HL-60 (cell line): ENCODE results near the gene MBNL1.

Experiments
- DNase-seq, 2 experiments: peaks; one replicate each; pipeline ENCODE4 v3.0.0-alpha.2; 2010 to 2020; ENCODE audit warnings: low read depth in 1 of 2, low spot score in 1 of 2
- H3K27ac ChIP-seq: fragments of 250-450 bp; sonication (Bioruptor Pico); replicated peaks from 2 replicates; pipeline ENCODE4 v1.5.1; 2020; ENCODE audit warnings: mild to moderate bottlenecking, moderate library complexity
- H3K27me3 ChIP-seq: fragments of 250-450 bp; sonication (Bioruptor Pico); 2 replicates; pipeline ENCODE4 v1.5.1; 2021; ENCODE audit warnings: mild to moderate bottlenecking, moderate library complexity; ENCODE audit not compliant: insufficient read depth, poor library complexity, severe bottlenecking
- H3K4me3 ChIP-seq: replicated peaks from 2 replicates; pipeline ENCODE4 v1.5.1; 2011; ENCODE audit warnings: mild to moderate bottlenecking, control low read depth, low read length; ENCODE audit not compliant: insufficient read depth
- GABPA ChIP-seq: IDR thresholded peaks from 2 replicates; pipeline ENCODE4 v1.6.1; 2012; ENCODE audit warnings: low read depth
- POLR2AphosphoS5 ChIP-seq: IDR thresholded peaks from 2 replicates; pipeline ENCODE4 v1.6.1; 2012; ENCODE audit warnings: low read depth
- REST ChIP-seq: IDR thresholded peaks from 2 replicates; pipeline ENCODE4 v1.6.1; 2012; ENCODE audit warnings: low read depth; ENCODE audit not compliant: insufficient replicate concordance
- SPI1 ChIP-seq: IDR thresholded peaks from 2 replicates; pipeline ENCODE4 v1.6.1; 2012; ENCODE audit warnings: low read depth, mild to moderate bottlenecking, borderline replicate concordance
- TF ChIP-seq, protein P1 (sequence below): IDR thresholded peaks from one replicate; pipeline ENCODE4 v1.5.1; 2011; ENCODE audit warnings: low read length, control low read depth, inconsistent platforms; ENCODE audit not compliant: insufficient read depth

MBNL1 gene

GRCh38 chr3:152374262-152374990 is 105.7 kb downstream of the MBNL1 start:
- no peak for DNase-seq
- no peaks in the 10 kb centered on the region for H3K27me3 ChIP-seq
- no peak overlapping the region for H3K4me3 ChIP-seq
- TF ChIP-seq GABPA (no peak), REST (no peak), SPI1 (no peak), POLR2AphosphoS5 (no peak)
- TF ChIP-seq, protein P1, sequence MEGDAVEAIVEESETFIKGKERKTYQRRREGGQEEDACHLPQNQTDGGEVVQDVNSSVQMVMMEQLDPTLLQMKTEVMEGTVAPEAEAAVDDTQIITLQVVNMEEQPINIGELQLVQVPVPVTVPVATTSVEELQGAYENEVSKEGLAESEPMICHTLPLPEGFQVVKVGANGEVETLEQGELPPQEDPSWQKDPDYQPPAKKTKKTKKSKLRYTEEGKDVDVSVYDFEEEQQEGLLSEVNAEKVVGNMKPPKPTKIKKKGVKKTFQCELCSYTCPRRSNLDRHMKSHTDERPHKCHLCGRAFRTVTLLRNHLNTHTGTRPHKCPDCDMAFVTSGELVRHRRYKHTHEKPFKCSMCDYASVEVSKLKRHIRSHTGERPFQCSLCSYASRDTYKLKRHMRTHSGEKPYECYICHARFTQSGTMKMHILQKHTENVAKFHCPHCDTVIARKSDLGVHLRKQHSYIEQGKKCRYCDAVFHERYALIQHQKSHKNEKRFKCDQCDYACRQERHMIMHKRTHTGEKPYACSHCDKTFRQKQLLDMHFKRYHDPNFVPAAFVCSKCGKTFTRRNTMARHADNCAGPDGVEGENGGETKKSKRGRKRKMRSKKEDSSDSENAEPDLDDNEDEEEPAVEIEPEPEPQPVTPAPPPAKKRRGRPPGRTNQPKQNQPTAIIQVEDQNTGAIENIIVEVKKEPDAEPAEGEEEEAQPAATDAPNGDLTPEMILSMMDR = no peak
- H3K27ac ChIP-seq = no peak overlapping the region; the same call in 1 of the 2 replicates

DNA sequence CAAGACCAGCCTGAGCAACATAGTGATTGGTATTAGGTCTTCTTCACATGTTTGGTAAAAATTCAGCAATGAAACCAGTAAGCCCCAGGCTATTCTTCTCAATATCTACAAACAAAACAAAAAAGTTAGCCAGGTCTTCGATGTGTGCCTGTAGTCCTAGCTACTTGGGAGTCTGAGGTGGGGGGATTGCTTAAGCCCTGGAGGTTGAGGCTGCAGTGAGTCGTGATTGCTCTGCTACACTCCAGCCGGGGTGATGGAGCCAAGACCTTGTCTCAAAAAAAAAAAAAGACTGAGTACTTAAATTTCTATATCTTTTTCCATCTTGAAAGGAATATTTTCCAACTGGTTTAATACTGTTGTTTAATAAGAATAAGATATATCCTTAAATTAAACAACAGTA is 106.8 kb downstream of the MBNL1 start:
- no peak overlapping the region for H3K4me3 ChIP-seq
- no peaks in the 10 kb centered on the region for H3K27me3 ChIP-seq
- TF ChIP-seq POLR2AphosphoS5 (no peak), SPI1 (no peak), GABPA (no peak), REST (no peak)
- TF ChIP-seq, protein P1 = no peak
- no peak for DNase-seq
- peak overlapping the region; percentile 66 for H3K27ac ChIP-seq

GRCh38 chr3:152376351-152377183 is 107.8 kb downstream of the MBNL1 start:
- peak overlapping the region; percentile 66 for H3K27ac ChIP-seq
- no peak overlapping the region for H3K4me3 ChIP-seq

More at GRCh38 chr3:152376351-152377183, 107.8 kb downstream of the MBNL1 start:
- DNase-seq = peak; percentile 56 to 93
- no peaks in the 10 kb centered on the region for H3K27me3 ChIP-seq
- TF ChIP-seq GABPA = peak; percentile 43; the same call in 1 of the 2 replicates
- TF ChIP-seq POLR2AphosphoS5 = peak; percentile 88
- TF ChIP-seq REST = no peak
- TF ChIP-seq SPI1 = peak; percentile 100
- TF ChIP-seq, protein P1 = no peak
